Motor neuron (in vitro differentiated cells): Measurements from ENCODE around the gene HEXA. TPM values are rescaled to one million over a fixed set of nuclear protein-coding genes. Genes with fewer than 3 reads are reported as not detected.
A peak's percentile ranks its signal among the peaks of the same experiment; 100 is the strongest.
"Not testable (repeated sequence)": the region's sequence is repeated elsewhere in the genome, so short reads cannot be mapped to it uniquely, and the experiment has no call there.

Source experiments
- ATAC-seq, 8 experiments: fragments of 200-7000 bp; cut with Tn5 transposase; replicated peaks in 6 of 8; 2 replicates each; pipeline ENCODE4 v1.8.0; 2021; ENCODE audit warnings: mild to moderate bottlenecking in 8 of 8, moderate library complexity in 8 of 8
- H3K27ac ChIP-seq, 2 donors: fragments of 250-450 bp; sonication (Bioruptor Pico); 2 replicates each; pipeline ENCODE4 v1.9.0; 2021; ENCODE audit warnings: antibody characterized with exemption in 2 of 2, mild to moderate bottlenecking in 2 of 2, moderate library complexity in 1 of 2
- H3K4me1 ChIP-seq, 2 donors: fragments of 250-450 bp; sonication (Bioruptor Pico); replicated peaks in 1 of 2; 2 replicates each; pipeline ENCODE4 v1.6.1; 2021; ENCODE audit warnings: antibody characterized with exemption in 2 of 2, mild to moderate bottlenecking in 2 of 2, moderate library complexity in 1 of 2
- H3K4me3 ChIP-seq, 5 donors: fragments of 250-450 bp; sonication (Bioruptor Pico); 2 replicates each; pipeline ENCODE4 v1.9.0; 2021; ENCODE audit warnings: antibody characterized with exemption in 5 of 5, mild to moderate bottlenecking in 5 of 5, moderate library complexity in 4 of 5
- WGBS, 10 experiments: fragments of 450-650 bp; shearing (Covaris generic); methylation state at CpG; one replicate each; pipeline ENCODE4 v1.0.0; 2022; 5-methylcytosine and 5-hydroxymethylcytosine counted together
- in situ Hi-C, 9 experiments: fragments of 400-800 bp; cut with MboI; loops; one replicate each; pipeline ENCODE4 v1.15.0; 2021; ENCODE audit warnings: low sequenced_read_pairs in 9 of 9, low pct_unique_long_range_greater_than_20kb in 2 of 9; ENCODE audit not compliant: unreplicated experiment in 9 of 9
- total RNA-seq, 8 experiments: library from RNA; unstranded; fragments of 300-600 nt; gene quantifications; 2 replicates each; pipeline versions ENCODE4 v1.2.3 to v1.2.4, GENCODE V29; 2022

The HEXA gene
- total RNA-seq, 8 experiments from 2014 or later: 48.7 to 411 (median 88.6) TPM

GRCh38 chr15:72397796-72398588 lies 22.2 kb upstream of the HEXA start, which contains the start of gene TMEM202:
Gene TMEM202 (plus strand): TSS chr15:72398305. CDS start chr15:72398327, 22 bp downstream.
- in situ Hi-C loops: no loop called here
- Histone ChIP-seq H3K27ac (no peak within 1 kb of the TSS), H3K4me3 (no peak within 1 kb of the TSS), H3K4me1 (no peaks in the 10 kb centered on the region)
- peak in 3 of 8 experiments; percentile 43 to 87 (median 66) for ATAC-seq
- 30 to 100% (median 60%) methylated on average over 1 to 4 of the region's 4 CpGs for WGBS, 10 experiments

GRCh38 chr15:72396331-72396730 lies 20.5 kb upstream of the HEXA start:
- H3K4me3 ChIP-seq, in situ Hi-C loops, H3K4me1 ChIP-seq, ATAC-seq, H3K27ac ChIP-seq: not testable (repeated sequence)
- no CpG with 5 or more reads among the region's 24 CpGs for WGBS, 10 experiments

GRCh38 chr15:72389231-72389630 lies 13.4 kb upstream of the HEXA start:
- no peak for ATAC-seq
- Histone ChIP-seq H3K4me1 (no peaks in the 10 kb centered on the region), H3K4me3 (no peak overlapping the region), H3K27ac (no peak overlapping the region)
- WGBS, 10 experiments: 0 to 75% (median 45%) methylated on average over 1 to 3 of the region's 3 CpGs
- in situ Hi-C loops: no loop called here

GRCh38 chr15:72387741-72388140 lies 11.9 kb upstream of the HEXA start:
- no peaks in the 10 kb centered on the region for H3K4me1 ChIP-seq
- H3K4me3 ChIP-seq: no peak overlapping the region
- in situ Hi-C loops: no loop called here
- no peak for ATAC-seq
- H3K27ac ChIP-seq: no peak overlapping the region

GRCh38 chr15:72382146-72382545 lies 6.3 kb upstream of the HEXA start:
- Histone ChIP-seq H3K27ac (no peak overlapping the region), H3K4me1 (no peaks in the 10 kb centered on the region), H3K4me3 (no peak overlapping the region)
- in situ Hi-C loops: no loop called here
- WGBS, 10 experiments: 28 to 61% (median 45%) methylated on average over 1 to 2 of the region's 2 CpGs; no CpG with 5 or more reads in 4 of the 10 experiments
- ATAC-seq: peak in 2 of 8 experiments; percentile 17 to 54

DNA sequence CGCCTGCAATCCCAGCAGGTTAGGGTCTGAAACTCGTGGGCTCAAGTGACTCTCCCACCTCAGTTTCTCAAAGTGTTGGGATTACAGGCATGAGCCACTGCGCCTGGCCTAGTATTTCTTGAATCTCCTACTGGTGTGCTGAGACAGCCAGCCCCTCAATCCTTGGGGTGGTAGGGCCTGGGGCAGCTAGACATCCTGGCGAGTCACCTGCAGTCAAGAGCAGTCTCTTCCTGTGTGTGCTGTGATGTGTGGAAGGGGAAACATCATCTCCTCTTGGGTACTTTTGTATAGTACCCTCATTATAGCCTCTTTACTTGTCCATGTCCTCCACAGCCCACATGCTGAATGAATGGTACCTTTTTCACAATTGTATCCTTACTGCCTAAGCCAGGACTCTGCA lies 4.9 kb upstream of the HEXA start:
- H3K4me1 ChIP-seq: peaks cover 3 to 4% of the 10 kb centered on the region in 2 donors
- H3K4me3 ChIP-seq: no peak overlapping the region
- no peak overlapping the region for H3K27ac ChIP-seq
- whole genome bisulfite sequencing, 10 experiments: 27 to 80% (median 30%) methylated on average over 1 to 4 of the region's 4 CpGs; no CpG with 5 or more reads in 6 of the 10 experiments
- in situ Hi-C loops: no loop called here
- no peak for ATAC-seq

GRCh38 chr15:72379856-72380430 lies 4.1 kb upstream of the HEXA start:
- 10 to 80% (median 39%) methylated on average over 1 to 2 of the region's 2 CpGs; no CpG with 5 or more reads in 4 of the 10 experiments for whole genome bisulfite sequencing, 10 experiments
- no peak overlapping the region for H3K4me3 ChIP-seq
- no peak for ATAC-seq
- H3K4me1 ChIP-seq: peaks cover 6% of the 10 kb centered on the region in 2 donors
- H3K27ac ChIP-seq: no peak overlapping the region
- in situ Hi-C loops: no loop called here

DNA sequence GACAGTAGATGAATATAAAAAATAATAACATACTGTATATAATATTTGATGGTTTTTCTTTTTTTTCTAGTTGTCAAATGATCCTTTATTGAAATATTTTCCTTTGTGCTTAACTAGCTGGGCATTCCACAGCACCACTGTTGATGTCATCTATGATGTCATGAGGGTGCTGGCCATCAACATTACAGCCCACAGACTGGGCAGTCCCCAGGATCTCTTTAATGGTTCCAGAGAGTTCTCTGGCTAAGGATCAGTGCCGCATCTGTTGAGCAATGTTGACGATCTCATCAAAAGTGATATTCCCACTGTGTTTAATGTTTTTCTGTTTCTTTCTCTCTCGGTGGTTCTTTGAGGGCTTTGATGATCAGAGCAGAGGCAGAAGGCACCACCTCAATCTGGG lies 3.3 kb upstream of the HEXA start:
- ATAC-seq, H3K27ac ChIP-seq, in situ Hi-C loops, H3K4me3 ChIP-seq: not testable (repeated sequence)
- 40 to 83% (median 59%) methylated on average over 1 to 3 of the region's 3 CpGs; no CpG with 5 or more reads in 6 of the 10 experiments for WGBS, 10 experiments
- peaks cover 12 to 15% of the 10 kb centered on the region in 2 donors for H3K4me1 ChIP-seq

- WGBS, 10 experiments: 29 to 100% (median 86%) methylated on average over 1 of the region's 1 CpG; no CpG with 5 or more reads in 3 of the 10 experiments
- Histone ChIP-seq H3K4me3 (no peak overlapping the region), H3K27ac (no peak overlapping the region), H3K4me1 (peaks cover 12 to 15% of the 10 kb centered on the region in 2 donors)
- no peak for ATAC-seq
- in situ Hi-C loops: no loop called here
Measured at GRCh38 chr15:72377331-72377730, 1.5 kb upstream of the HEXA start.

- peak overlapping the region; percentile 45 to 79 for H3K27ac ChIP-seq
- H3K4me1 ChIP-seq: peaks cover 12 to 15% of the 10 kb centered on the region in 2 donors
- H3K4me3 ChIP-seq: peak overlapping the region; percentile 65 to 98 (median 91)
- in situ Hi-C loops: no loop called here
- ATAC-seq: peak in 7 of 8 experiments; percentile 31 to 59 (median 52)
- WGBS, 10 experiments: 0% methylated on average over 1 to 6 of the region's 17 CpGs; no CpG with 5 or more reads in 5 of the 10 experiments
Measured at GRCh38 chr15:72375501-72375845, 341 bp downstream of the HEXA start.

GRCh38 chr15:72372361-72372760 lies 3.5 kb downstream of the HEXA start:
- in situ Hi-C loops: no loop called here
- Histone ChIP-seq H3K27ac (no peak overlapping the region), H3K4me1 (peaks cover 12 to 15% of the 10 kb centered on the region in 2 donors), H3K4me3 (no peak overlapping the region)
- no peak for ATAC-seq

- Histone ChIP-seq H3K4me3 (no peak overlapping the region), H3K27ac (no peak overlapping the region), H3K4me1 (peaks cover 6 to 8% of the 10 kb centered on the region in 2 donors)
- WGBS, 10 experiments: 17 to 100% (median 100%) methylated on average over 1 of the region's 1 CpG; no CpG with 5 or more reads in 1 of the 10 experiments
- in situ Hi-C loops: no loop called here
- ATAC-seq: no peak
Measured at GRCh38 chr15:72369964-72370363, 5.8 kb downstream of the HEXA start.

DNA sequence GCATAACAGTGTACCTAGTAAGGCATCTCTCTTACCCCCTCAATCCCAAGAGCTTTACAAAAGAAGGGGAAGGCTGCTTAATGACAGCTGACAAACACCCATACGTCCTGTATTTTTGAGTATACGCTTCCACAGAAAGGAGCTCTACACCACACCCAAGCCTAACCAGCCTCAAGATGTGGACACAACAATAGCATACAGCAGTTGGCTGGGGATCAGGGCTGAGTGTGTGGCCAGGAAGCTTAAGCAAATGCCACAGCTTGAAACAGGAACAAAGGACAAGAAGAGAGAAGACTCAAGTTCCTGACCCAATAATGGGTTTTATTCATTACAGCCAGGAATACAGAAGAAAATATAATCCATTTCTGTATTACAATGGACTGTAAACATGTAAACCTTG lies 6.9 kb downstream of the HEXA start:
- Histone ChIP-seq H3K4me1 (no peaks in the 10 kb centered on the region), H3K4me3 (no peak overlapping the region), H3K27ac (no peak overlapping the region)
- 79 to 100% (median 100%) methylated on average over 1 to 2 of the region's 2 CpGs; no CpG with 5 or more reads in 3 of the 10 experiments for WGBS, 10 experiments
- ATAC-seq: no peak
- in situ Hi-C loops: no loop called here
